Left ventricle myocardium inferior (tissue), 1 donor: ENCODE results near the gene PPP1R14C. TPM values are rescaled to one million over a fixed set of nuclear protein-coding genes. Genes with fewer than 3 reads are reported as not detected.

ENCODE experiments used
- DNase-seq: peaks from one replicate; pipeline ENCODE4 v3.0.0-alpha.2; 2020
- H3K27ac ChIP-seq: fragments of 200-600 bp; replicated peaks from 2 replicates; pipeline ENCODE4 v1.8.0; 2021
- H3K27me3 ChIP-seq: fragments of 200-600 bp; 2 replicates; pipeline ENCODE4 v1.8.0; 2021; ENCODE audit warnings: low read depth
- H3K36me3 ChIP-seq: fragments of 200-600 bp; 2 replicates; pipeline ENCODE4 v1.8.0; 2021
- H3K4me1 ChIP-seq: fragments of 200-600 bp; 2 replicates; pipeline ENCODE4 v1.8.0; 2021
- H3K4me3 ChIP-seq: fragments of 200-600 bp; 2 replicates; pipeline ENCODE4 v1.8.0; 2021; ENCODE audit warnings: mild to moderate bottlenecking, moderate library complexity
- H3K9me3 ChIP-seq: fragments of 200-600 bp; replicated peaks from 2 replicates; pipeline ENCODE4 v1.8.0; 2021
- intact Hi-C: fragments of 100-400 bp; cut with micrococcal nuclease; formaldehyde crosslinking; loops from one replicate; pipeline ENCODE4 v1.11.0; 2022
- total RNA-seq: library from RNA; stranded (reverse); fragmentation: NEBNext Ultra II Directional; extraction: Animal tissue kit (Norgen Biotek cat#: 25700); gene quantifications from one replicate; pipeline ENCODE4 v1.2.1, GENCODE V29; 2021
- TF ChIP-seq, protein P1 (sequence below): fragments of 200-600 bp; IDR thresholded peaks from 2 replicates; pipeline ENCODE4 v1.8.0; 2021; ENCODE audit warnings: antibody characterized with exemption, mild to moderate bottlenecking, borderline replicate concordance
- donor health status: DM: no; HTN: yes; CAD: no; lungs with severe emphysema.

Gene PPP1R14C
- total RNA-seq, 1 donor from 2014 or later, result 116 TPM

DNA sequence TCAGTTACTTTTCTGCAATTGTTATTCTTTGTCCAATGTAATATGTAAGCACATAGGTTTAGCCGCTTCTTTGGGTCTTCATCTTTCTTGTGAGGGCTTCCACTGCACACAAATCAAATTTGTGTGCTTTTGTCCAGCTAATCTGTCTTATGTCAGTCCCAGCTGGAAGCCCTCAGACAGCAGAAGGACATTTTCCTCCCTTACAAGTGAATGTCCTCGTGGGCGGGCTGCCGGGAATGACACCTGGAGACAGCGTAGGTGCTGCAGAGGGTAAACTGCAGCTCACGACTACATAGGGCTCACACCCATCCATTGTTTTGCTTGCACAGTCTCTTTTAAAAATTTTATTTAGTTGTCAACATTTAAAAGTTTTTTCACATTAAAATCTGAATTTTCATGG, 24.6 kb upstream of the PPP1R14C start:
- Histone ChIP-seq H3K27me3 (no peaks in the 10 kb centered on the region), H3K4me1 (peaks cover 10% of the 10 kb centered on the region), H3K27ac (no peak overlapping the region), H3K9me3 (no peaks in the 10 kb centered on the region), H3K4me3 (no peak overlapping the region), H3K36me3 (no peaks in the 10 kb centered on the region)
- intact Hi-C loops, result no loop called here
- no peak for DNase-seq
- TF ChIP-seq, protein P1, sequence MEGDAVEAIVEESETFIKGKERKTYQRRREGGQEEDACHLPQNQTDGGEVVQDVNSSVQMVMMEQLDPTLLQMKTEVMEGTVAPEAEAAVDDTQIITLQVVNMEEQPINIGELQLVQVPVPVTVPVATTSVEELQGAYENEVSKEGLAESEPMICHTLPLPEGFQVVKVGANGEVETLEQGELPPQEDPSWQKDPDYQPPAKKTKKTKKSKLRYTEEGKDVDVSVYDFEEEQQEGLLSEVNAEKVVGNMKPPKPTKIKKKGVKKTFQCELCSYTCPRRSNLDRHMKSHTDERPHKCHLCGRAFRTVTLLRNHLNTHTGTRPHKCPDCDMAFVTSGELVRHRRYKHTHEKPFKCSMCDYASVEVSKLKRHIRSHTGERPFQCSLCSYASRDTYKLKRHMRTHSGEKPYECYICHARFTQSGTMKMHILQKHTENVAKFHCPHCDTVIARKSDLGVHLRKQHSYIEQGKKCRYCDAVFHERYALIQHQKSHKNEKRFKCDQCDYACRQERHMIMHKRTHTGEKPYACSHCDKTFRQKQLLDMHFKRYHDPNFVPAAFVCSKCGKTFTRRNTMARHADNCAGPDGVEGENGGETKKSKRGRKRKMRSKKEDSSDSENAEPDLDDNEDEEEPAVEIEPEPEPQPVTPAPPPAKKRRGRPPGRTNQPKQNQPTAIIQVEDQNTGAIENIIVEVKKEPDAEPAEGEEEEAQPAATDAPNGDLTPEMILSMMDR, result no peak

DNA sequence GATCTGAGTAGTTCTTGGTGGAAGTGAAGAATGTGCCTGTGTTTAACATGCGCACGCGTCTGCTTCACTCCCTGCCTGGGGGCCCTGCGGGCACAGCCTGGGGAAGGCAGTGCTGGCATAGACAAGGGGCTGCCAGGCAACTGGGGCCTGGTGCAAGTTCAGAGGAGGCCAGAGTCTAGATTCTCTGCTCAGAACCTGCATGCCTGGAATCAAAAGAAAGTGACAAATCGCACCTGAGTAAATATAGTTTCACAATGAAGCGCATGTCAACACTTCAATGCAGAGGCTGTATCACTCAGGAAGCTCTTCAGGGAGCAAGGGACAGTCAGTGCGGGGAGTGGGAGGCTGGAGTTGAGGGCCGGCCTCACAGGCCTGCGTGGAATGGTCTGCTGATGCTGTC, 24.2 kb upstream of the PPP1R14C start:
- Histone ChIP-seq H3K9me3 (no peaks in the 10 kb centered on the region), H3K4me3 (no peak overlapping the region), H3K27ac (no peak overlapping the region), H3K36me3 (no peaks in the 10 kb centered on the region), H3K4me1 (peaks cover 10% of the 10 kb centered on the region), H3K27me3 (no peaks in the 10 kb centered on the region)
- intact Hi-C loops, result no loop called here
- DNase-seq, result no peak
- TF ChIP-seq, protein P1, result no peak

DNA sequence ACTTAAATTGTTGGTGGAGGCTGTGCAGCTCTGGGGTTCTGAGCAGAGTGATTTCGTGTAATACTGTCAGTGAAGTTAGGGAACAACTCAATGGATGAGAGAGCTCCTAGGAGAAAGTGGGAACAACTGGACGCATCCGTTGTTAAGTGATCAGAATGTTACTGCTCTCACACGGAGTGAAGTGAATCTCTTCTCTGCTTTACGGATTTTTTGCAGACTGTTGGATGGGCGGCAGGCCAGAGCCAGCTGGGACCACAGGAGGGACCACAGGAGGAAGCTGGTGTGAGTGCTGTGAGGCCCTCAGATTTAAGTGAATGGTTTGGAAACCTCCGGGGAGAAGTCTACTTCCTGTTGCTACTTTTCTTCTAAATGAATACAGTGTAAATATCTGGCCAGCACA, 23.7 kb upstream of the PPP1R14C start:
- H3K36me3 ChIP-seq, result no peaks in the 10 kb centered on the region
- H3K27me3 ChIP-seq, result peaks cover 3% of the 10 kb centered on the region
- intact Hi-C loops, result no loop called here
- peaks cover 10% of the 10 kb centered on the region for H3K4me1 ChIP-seq
- H3K4me3 ChIP-seq, result no peak overlapping the region
- TF ChIP-seq, protein P1, result no peak
- DNase-seq, result no peak
- no peaks in the 10 kb centered on the region for H3K9me3 ChIP-seq
- H3K27ac ChIP-seq, result no peak overlapping the region

DNA sequence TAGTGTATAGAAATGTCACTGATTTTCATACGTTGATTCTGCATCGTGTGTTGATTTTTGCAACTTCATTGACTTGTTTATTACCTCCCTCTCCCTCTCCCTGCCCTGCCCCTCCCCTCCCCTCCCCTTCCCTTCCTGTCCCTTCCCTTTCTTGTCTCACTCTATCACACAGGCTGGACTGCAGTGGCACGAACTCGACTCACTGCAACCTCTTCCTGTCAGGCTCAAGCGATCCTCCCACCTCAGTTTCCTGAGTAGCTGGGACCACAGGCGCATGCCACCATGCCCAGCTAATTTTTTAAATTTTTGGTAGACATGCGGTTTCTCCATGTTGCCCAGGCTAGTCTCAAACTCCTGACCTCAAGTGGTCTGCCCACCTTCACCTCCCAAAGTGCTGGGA, 19.2 kb upstream of the PPP1R14C start:
- no peak overlapping the region for H3K4me3 ChIP-seq
- peaks cover 4% of the 10 kb centered on the region for H3K27me3 ChIP-seq
- H3K9me3 ChIP-seq, result no peaks in the 10 kb centered on the region
- peaks cover 14% of the 10 kb centered on the region for H3K4me1 ChIP-seq
- H3K36me3 ChIP-seq, result no peaks in the 10 kb centered on the region
- intact Hi-C loops, result no loop called here
- DNase-seq, result no peak
- TF ChIP-seq, protein P1, result no peak
- no peak overlapping the region for H3K27ac ChIP-seq

DNA sequence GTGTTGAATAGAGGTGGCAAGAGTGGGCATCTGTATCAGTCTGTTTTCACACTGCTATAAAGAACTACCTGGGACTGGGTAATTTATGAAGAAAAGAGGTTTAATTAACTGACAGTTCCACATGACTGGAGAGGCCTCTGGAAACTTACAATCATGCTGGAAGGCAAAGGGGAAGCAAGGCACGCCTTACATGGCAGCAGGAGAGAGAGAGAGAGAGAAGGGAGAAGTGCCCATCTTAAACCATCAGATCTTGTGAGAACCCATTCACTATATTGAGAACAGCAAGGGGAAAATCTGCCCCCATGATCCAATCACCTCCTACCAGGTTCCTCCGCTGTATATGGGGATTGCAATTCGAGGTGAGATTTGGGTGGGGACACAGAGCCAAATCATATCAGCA, 18.6 kb upstream of the PPP1R14C start:
- H3K27me3 ChIP-seq, result peaks cover 4% of the 10 kb centered on the region
- no peaks in the 10 kb centered on the region for H3K36me3 ChIP-seq
- TF ChIP-seq, protein P1, result no peak
- intact Hi-C loops, result no loop called here
- no peak for DNase-seq
- H3K9me3 ChIP-seq, result no peaks in the 10 kb centered on the region
- H3K4me1 ChIP-seq, result peaks cover 8% of the 10 kb centered on the region
- no peak overlapping the region for H3K4me3 ChIP-seq
- H3K27ac ChIP-seq, result no peak overlapping the region
